Esophagus mucosa (tissue), 1 donor: ENCODE results near the gene MTA1. TPM values are rescaled to one million over a fixed set of nuclear protein-coding genes. Genes with fewer than 3 reads are reported as not detected.

Experiments
- ATAC-seq: fragments of 200-7000 bp; cut with Tn5 transposase; one replicate; pipeline ENCODE4 v1.9.1; 2020
- total RNA-seq: library from RNA; stranded (reverse); gene quantifications from one replicate; pipeline ENCODE4 v1.2.4, GENCODE V29; 2023
- donor health status: DM: yes; HTN: yes; CAD: no.

Gene MTA1
- total RNA-seq, 1 donor from 2014 or later, result 30.9 TPM

- no peak for ATAC-seq
Observed at GRCh38 chr14:105425823-105426247, 6.2 kb downstream of the MTA1 start.

- ATAC-seq, result no peak
Observed at GRCh38 chr14:105426416-105427130, 6.9 kb downstream of the MTA1 start.

GRCh38 chr14:105427412-105427811 lies 7.8 kb downstream of the MTA1 start:
- ATAC-seq, result no peak

- no peak for ATAC-seq
Observed at GRCh38 chr14:105427936-105428485, 8.4 kb downstream of the MTA1 start.

- no peak for ATAC-seq
Observed at GRCh38 chr14:105430042-105430441, 10.4 kb downstream of the MTA1 start.

- peak; percentile 50 for ATAC-seq
Observed at GRCh38 chr14:105430565-105430964, 10.9 kb downstream of the MTA1 start.

- no peak for ATAC-seq
Observed at GRCh38 chr14:105431256-105431655, 11.6 kb downstream of the MTA1 start.

- ATAC-seq, result no peak
Observed at GRCh38 chr14:105432657-105433056, 13.0 kb downstream of the MTA1 start.

- ATAC-seq, result no peak
Observed at GRCh38 chr14:105433161-105433605, 13.6 kb downstream of the MTA1 start.

GRCh38 chr14:105436402-105436801 lies 16.8 kb downstream of the MTA1 start:
- no peak for ATAC-seq

- peak; percentile 93 for ATAC-seq
Observed at GRCh38 chr14:105436891-105437722, 17.5 kb downstream of the MTA1 start.

GRCh38 chr14:105437723-105438500 lies 18.3 kb downstream of the MTA1 start:
- ATAC-seq, result no peak

- no peak for ATAC-seq
Observed at GRCh38 chr14:105439179-105439578, 19.6 kb downstream of the MTA1 start.

- ATAC-seq, result peak; percentile 58
Observed at GRCh38 chr14:105439710-105440553, 20.3 kb downstream of the MTA1 start.

GRCh38 chr14:105440554-105440900 lies 20.9 kb downstream of the MTA1 start:
- ATAC-seq, result no peak

- no peak for ATAC-seq
Observed at GRCh38 chr14:105440992-105441391, 21.4 kb downstream of the MTA1 start.

GRCh38 chr14:105442125-105442524 lies 22.5 kb downstream of the MTA1 start:
- ATAC-seq, result no peak

- ATAC-seq, result no peak
Observed at GRCh38 chr14:105442834-105443233, 23.2 kb downstream of the MTA1 start.

- ATAC-seq, result no peak
Observed at GRCh38 chr14:105444859-105445258, 25.2 kb downstream of the MTA1 start.

- no peak for ATAC-seq
Observed at GRCh38 chr14:105445290-105445689, 25.7 kb downstream of the MTA1 start.

- no peak for ATAC-seq
Observed at GRCh38 chr14:105445901-105446845, 26.5 kb downstream of the MTA1 start.
